ENCODE results near the gene SLC25A21.
A peak's percentile ranks its signal among the peaks of the same experiment; 100 is the strongest.

Gene SLC25A21

GRCh38 chr14:37144729-37145363, 27.6 kb downstream of the SLC25A21 start:
- no peak for DNase-seq

GRCh38 chr14:37143475-37143874, 28.9 kb downstream of the SLC25A21 start:
- no peak for DNase-seq

- DNase-seq: no peak
Observed at GRCh38 chr14:37142835-37143401, 29.5 kb downstream of the SLC25A21 start.

GRCh38 chr14:37140176-37140575, 32.2 kb downstream of the SLC25A21 start:
- no peak for DNase-seq

GRCh38 chr14:37139710-37140109, 32.7 kb downstream of the SLC25A21 start:
- no peak for DNase-seq

- no peak for DNase-seq
Observed at GRCh38 chr14:37138898-37139297, 33.5 kb downstream of the SLC25A21 start.

- no peak for DNase-seq
Observed at GRCh38 chr14:37133284-37133913, 39.0 kb downstream of the SLC25A21 start.

- DNase-seq: peak in 20 of 56 donors; percentile 1 to 53 (median 12)
Observed at GRCh38 chr14:37131205-37131604, 41.2 kb downstream of the SLC25A21 start.

GRCh38 chr14:37129047-37129446, 43.4 kb downstream of the SLC25A21 start:
- DNase-seq: no peak

- DNase-seq: no peak
Observed at GRCh38 chr14:37124614-37125013, 47.8 kb downstream of the SLC25A21 start.

- DNase-seq: no peak
Observed at GRCh38 chr14:37122919-37123639, 49.3 kb downstream of the SLC25A21 start.

GRCh38 chr14:37122288-37122687, 50.1 kb downstream of the SLC25A21 start:
- no peak for DNase-seq

- DNase-seq: no peak
Observed at GRCh38 chr14:37118673-37119366, 53.6 kb downstream of the SLC25A21 start.

- DNase-seq: no peak
Observed at GRCh38 chr14:37116933-37117849, 55.2 kb downstream of the SLC25A21 start.

- DNase-seq: no peak
Observed at GRCh38 chr14:37115406-37115805, 57.0 kb downstream of the SLC25A21 start.

GRCh38 chr14:37114559-37114958, 57.8 kb downstream of the SLC25A21 start:
- DNase-seq: no peak

GRCh38 chr14:37114002-37114401, 58.4 kb downstream of the SLC25A21 start:
- no peak for DNase-seq

GRCh38 chr14:37098132-37098531, 74.3 kb downstream of the SLC25A21 start:
- DNase-seq: no peak

GRCh38 chr14:37094502-37094901, 77.9 kb downstream of the SLC25A21 start:
- DNase-seq: no peak

- DNase-seq: no peak
Observed at GRCh38 chr14:37093364-37093763, 79.0 kb downstream of the SLC25A21 start.

- DNase-seq: no peak
Observed at GRCh38 chr14:37091651-37092050, 80.8 kb downstream of the SLC25A21 start.
